Activated naive CD8-positive, alpha-beta T cell (primary cell): Measurements from ENCODE around the gene HOXB6.

Experiments
- H3K27ac Mint-ChIP-seq: one replicate; pipeline ENCODE4 v1.8.0; 2021; ENCODE audit warnings: mixed read lengths
- H3K27me3 Mint-ChIP-seq: one replicate; pipeline ENCODE4 v1.8.0; 2021; ENCODE audit warnings: mixed read lengths
- H3K36me3 Mint-ChIP-seq: one replicate; pipeline ENCODE4 v1.8.0; 2021; ENCODE audit warnings: mixed read lengths
- H3K4me1 Mint-ChIP-seq: one replicate; pipeline ENCODE4 v1.8.0; 2021; ENCODE audit warnings: low read depth, mixed read lengths
- H3K4me3 Mint-ChIP-seq: one replicate; pipeline ENCODE4 v1.8.0; 2021; ENCODE audit warnings: mild to moderate bottlenecking, mixed read lengths
- H3K9me3 Mint-ChIP-seq: one replicate; pipeline ENCODE4 v1.8.0; 2021; ENCODE audit warnings: low read depth, mixed read lengths

HOXB6 gene

DNA sequence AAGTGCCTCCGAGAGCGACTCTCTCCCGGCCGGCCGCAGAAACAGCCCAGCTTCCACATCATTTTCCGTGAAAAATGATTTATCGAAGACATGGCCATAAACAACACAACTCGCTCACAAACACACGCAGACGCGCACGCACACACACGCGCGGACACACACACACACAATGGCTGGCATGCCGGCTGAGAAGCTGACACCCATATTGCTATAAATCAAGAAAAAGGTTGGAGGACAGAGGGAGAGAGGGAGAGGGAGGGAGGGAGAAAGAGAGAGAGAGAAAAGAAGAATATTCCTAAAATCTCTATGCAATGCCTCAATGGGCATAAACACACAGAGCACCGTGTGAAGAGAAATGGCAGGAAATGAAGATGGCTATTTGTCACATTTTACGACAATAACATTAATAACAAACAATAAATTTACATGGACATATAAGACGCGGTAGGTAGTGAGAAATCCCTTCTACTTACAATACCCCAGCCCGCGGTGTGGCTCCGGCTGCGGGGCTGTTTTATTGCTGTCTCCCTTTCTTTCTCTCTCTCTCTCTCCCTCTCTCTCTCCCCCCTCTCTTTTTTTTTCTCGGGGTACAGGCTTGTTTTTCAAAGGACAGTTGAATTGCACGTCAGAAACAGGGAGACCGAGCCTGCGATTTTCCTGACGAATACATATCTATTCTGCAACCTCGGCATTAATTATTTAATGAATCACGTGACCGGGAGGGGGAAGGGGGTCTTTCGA, 36.1 kb downstream of the HOXB6 start:
- Mint-ChIP-seq H3K4me3 (peak overlapping the region; percentile 44), H3K27me3 (peaks cover 9% of the 10 kb centered on the region), H3K9me3 (no peaks in the 10 kb centered on the region), H3K4me1 (peaks cover 7% of the 10 kb centered on the region), H3K36me3 (no peaks in the 10 kb centered on the region), H3K27ac (no peak overlapping the region)

DNA sequence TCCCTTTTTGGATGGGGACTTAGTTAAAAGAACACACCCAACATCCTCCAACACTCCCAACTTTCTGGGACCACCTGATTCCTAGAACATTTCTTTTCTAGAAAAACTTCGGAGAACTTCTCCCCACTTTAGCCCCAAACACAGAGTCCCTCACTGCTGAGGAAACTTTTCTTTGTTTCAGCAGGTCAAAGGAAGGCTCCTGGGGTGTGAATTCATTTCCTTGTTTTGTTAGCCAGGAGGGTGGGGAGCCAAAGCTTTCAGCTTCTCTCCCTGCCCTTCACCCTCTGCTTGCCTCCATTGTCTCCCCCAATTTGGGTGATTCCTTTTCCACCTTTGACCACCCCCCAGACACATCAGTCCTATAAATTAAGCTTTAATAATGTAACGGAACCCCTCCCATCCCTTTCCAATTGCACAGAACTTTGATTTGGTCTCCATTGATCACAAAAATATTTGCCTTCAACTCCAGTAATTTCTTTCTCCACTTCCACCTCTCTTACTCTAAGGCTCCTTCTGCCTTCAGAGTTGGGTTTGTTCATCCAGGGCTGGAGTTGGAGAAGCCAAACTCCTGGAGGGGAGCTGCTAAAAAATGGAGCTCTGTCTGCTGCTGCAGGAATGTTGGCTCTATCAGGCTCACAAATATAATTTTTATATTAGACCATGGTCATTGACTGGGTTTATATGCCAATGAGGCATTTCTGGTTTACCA, 37.0 kb downstream of the HOXB6 start:
- H3K36me3 Mint-ChIP-seq: no peaks in the 10 kb centered on the region
- H3K27ac Mint-ChIP-seq: no peak overlapping the region
- no peaks in the 10 kb centered on the region for H3K9me3 Mint-ChIP-seq
- peaks cover 8% of the 10 kb centered on the region for H3K4me1 Mint-ChIP-seq
- peaks cover 9% of the 10 kb centered on the region for H3K27me3 Mint-ChIP-seq
- H3K4me3 Mint-ChIP-seq: no peak overlapping the region

DNA sequence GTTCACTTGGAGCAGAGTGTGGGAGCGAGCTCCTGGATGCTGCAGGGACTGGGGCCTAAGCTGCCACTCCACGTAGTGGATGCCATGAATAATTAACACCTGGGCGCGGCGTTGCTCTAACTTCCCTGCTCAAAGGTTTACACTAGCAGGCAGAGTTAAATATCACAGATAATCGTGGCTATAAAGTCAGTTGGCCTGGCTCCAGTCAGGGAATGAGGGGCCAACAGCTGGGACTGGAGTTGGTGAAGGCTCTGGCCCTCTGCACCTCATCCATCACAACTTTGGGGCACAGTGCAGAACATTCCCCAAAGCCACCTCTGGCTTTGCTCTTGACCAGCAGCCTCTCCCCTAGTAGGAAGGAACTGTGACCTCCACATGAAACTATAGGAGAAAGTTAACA, 37.6 kb downstream of the HOXB6 start:
- peaks cover 13% of the 10 kb centered on the region for H3K27me3 Mint-ChIP-seq
- no peaks in the 10 kb centered on the region for H3K9me3 Mint-ChIP-seq
- H3K27ac Mint-ChIP-seq: no peak overlapping the region
- H3K4me1 Mint-ChIP-seq: peaks cover 8% of the 10 kb centered on the region
- H3K36me3 Mint-ChIP-seq: no peaks in the 10 kb centered on the region
- H3K4me3 Mint-ChIP-seq: no peak overlapping the region

DNA sequence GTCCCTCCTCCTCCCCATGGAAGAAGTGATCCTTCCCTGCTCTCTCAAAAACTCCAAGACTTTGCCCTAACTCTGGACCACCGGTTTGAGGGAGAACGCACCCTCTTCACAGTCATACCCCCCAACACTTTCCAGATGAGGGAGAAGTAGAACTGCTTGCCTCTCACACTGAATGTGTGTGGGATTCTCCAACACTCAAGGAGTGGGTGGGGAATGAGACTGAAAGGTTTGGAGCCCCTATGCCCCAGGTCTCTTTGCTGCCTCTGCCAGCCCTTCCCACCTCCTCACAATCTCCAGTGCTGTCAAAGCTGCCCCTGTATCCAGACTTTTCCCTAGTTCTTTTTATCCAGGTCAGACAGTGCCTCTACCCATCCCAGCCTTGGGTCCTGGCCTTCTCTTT, 38.1 kb downstream of the HOXB6 start:
- no peak overlapping the region for H3K4me3 Mint-ChIP-seq
- H3K4me1 Mint-ChIP-seq: peaks cover 9% of the 10 kb centered on the region
- H3K27ac Mint-ChIP-seq: no peak overlapping the region
- no peaks in the 10 kb centered on the region for H3K9me3 Mint-ChIP-seq
- H3K36me3 Mint-ChIP-seq: no peaks in the 10 kb centered on the region
- H3K27me3 Mint-ChIP-seq: peaks cover 13% of the 10 kb centered on the region

DNA sequence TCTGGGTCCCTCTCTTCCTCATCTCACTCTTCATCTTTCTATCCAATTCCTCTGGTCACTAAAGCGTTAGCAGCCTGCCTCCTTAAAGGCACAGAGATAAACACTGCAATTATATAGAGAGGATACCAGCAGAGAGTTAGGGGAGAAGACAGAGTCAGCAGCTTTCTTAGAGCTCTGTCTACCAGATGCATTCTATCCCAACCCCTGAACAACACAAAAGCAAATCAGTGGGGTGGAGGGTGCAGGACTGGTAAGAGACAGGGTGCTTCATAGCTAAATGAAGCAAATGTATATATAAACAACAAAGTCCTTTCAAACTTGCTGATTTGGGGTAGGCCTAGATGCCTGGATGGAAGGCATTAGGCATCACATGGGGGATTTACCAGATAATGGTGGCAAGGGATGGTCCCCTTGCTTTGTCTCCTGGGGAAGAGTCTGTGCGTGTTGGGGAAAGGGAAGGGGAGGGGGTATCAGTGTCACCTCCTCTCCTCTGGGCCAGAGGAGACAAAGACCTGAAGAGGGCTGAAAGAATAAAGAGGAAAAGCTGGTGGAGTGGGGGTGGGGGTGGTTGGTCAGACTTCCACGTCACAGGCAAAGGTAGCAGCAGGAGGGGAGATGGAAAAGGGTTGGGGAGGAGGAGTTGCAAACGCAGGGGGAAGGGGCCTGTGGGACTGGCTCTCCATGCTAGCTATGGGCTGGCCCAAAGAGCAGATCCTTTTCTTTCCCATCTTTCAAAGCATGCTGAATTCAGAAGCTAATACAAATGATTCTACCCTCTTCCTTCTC, 38.7 kb downstream of the HOXB6 start:
- Mint-ChIP-seq H3K36me3 (no peaks in the 10 kb centered on the region), H3K27ac (no peak overlapping the region), H3K9me3 (no peaks in the 10 kb centered on the region), H3K4me3 (no peak overlapping the region), H3K4me1 (peaks cover 10% of the 10 kb centered on the region), H3K27me3 (peaks cover 13% of the 10 kb centered on the region)

DNA sequence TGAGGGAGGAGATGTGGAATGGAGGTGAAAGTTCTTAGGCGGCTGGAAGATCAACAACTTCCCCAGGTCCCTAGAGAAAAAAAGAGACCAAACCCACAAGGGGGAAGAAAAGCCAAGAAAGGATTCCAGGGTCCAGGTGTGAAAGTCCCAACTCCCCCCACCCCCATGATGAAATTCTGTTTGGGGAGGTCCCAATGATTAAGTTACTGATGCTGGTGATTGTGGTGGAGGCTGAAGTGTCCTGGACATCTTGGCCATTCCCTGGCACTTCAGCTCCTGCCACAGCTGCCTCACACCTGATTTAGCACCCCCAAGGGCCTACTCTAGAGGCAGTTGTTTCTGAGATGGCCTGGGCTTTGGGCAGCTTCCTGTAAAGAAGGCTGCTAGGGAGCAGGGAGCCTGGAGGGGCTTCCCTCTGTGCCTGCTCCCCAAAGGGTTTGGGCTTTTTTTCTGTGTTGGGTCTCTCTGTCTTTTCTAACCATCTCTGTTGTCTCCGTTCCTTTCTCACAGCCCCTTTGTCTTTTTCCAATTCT, 39.7 kb downstream of the HOXB6 start:
- H3K4me3 Mint-ChIP-seq: peak overlapping the region; percentile 64
- peaks cover 13% of the 10 kb centered on the region for H3K27me3 Mint-ChIP-seq
- no peaks in the 10 kb centered on the region for H3K36me3 Mint-ChIP-seq
- no peaks in the 10 kb centered on the region for H3K9me3 Mint-ChIP-seq
- H3K27ac Mint-ChIP-seq: no peak overlapping the region
- H3K4me1 Mint-ChIP-seq: peaks cover 10% of the 10 kb centered on the region

DNA sequence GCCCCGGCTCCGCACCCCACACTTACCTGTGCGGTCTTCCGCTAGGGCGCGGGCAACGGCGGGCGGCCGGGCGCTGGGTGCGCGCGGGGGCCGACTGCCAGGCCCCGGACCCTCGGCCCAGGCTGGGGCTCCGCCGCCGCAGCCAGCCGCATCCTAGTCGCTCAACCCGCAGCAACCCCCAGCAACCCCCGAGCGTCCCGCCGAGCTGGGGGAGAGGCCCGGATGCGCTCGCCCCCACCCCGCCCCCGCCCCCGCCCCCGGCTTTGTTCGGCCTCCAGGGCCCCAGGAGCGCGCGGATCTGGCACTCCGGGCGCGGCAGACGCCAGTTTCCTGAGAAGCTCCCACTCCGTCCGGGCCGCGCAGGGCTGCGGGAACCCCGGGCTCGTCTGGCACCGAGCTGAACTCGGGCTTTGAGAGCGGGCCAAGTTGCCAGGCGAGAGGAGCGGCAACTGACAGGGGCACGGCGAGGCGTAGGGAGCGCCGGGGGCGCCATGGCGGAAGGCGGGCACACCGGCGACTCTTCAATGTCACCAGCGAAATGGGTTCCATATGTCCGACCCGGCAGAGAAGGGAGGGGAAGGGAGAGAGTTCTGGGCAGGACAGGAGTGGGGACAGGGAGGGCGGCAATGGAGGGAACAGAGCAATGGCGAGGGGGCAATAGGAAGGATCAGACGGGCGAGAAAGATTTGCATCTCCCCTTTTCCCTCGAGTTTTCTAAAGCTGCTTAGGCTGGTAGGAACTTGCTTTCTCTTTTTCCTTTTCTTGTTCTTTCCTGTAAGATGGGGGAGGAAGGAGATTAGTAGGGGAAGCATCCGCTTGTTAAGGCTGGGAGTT, 40.4 kb downstream of the HOXB6 start:
- Mint-ChIP-seq H3K4me1 (peaks cover 10% of the 10 kb centered on the region), H3K4me3 (peak overlapping the region; percentile 64), H3K27me3 (peaks cover 13% of the 10 kb centered on the region), H3K36me3 (no peaks in the 10 kb centered on the region), H3K27ac (no peak overlapping the region), H3K9me3 (no peaks in the 10 kb centered on the region)

DNA sequence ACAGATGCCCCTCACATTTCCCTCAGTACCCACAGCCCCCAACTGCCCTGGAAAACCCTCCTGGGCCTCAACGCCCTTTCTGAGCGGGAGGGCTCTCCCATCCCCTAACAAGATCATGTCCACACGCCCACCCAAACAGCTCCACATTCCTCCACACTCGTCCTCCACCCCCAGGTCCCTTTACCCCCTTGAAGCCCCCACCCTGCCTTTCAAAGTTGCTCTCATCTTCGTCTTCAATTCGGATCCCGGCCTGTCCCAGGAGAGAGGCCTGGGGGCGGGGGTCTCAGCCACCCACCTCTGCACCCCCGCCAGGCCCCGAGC, 41.0 kb downstream of the HOXB6 start:
- no peak overlapping the region for H3K27ac Mint-ChIP-seq
- peaks cover 13% of the 10 kb centered on the region for H3K27me3 Mint-ChIP-seq
- H3K4me1 Mint-ChIP-seq: peaks cover 10% of the 10 kb centered on the region
- H3K4me3 Mint-ChIP-seq: peak overlapping the region; percentile 59
- no peaks in the 10 kb centered on the region for H3K36me3 Mint-ChIP-seq
- H3K9me3 Mint-ChIP-seq: no peaks in the 10 kb centered on the region

DNA sequence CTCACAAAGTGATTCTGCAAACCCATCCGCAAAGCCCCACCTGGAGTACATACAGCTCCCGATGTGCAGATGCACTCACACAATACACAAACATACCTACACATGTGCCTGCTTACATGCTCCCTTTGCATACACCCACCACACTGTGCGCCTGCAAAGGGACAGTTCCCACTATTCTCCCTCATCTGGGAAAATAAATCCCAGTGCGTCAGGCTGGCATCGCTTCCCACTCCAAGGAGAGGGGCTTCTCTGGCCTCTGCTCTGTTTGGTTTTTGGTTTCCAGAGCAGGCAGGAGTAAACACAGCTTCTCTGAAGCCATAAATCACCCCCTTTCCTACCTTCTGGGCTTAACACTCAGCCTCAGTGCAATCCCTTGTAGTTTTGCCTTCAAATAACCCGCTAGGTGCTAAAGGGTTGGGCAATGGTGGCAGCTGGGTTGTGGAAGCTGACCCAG, 41.4 kb downstream of the HOXB6 start:
- Mint-ChIP-seq H3K27me3 (peaks cover 13% of the 10 kb centered on the region), H3K9me3 (no peaks in the 10 kb centered on the region), H3K4me3 (peak overlapping the region; percentile 59), H3K36me3 (no peaks in the 10 kb centered on the region), H3K4me1 (peaks cover 7% of the 10 kb centered on the region), H3K27ac (no peak overlapping the region)

DNA sequence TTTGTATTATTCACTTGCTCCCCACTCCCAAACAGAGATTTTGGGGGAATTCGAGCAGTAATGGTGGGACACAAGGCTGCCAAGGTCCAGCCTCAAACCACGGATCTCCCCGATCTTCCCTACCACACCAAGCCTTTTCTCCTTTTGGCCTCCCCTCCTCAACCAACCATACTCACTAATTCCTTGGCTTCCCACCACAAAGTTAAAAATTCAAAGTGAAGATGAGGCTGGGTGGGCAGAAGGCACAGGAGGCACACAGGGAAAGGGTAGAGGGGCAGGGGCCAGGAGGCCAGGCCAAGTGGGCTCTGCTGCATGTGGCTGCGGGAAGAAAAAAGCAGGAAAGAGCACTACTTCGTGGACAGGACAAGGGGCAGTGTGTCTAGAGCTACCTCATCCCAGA, 41.9 kb downstream of the HOXB6 start:
- Mint-ChIP-seq H3K27ac (no peak overlapping the region), H3K9me3 (no peaks in the 10 kb centered on the region), H3K36me3 (no peaks in the 10 kb centered on the region), H3K4me3 (no peak overlapping the region), H3K27me3 (peaks cover 11% of the 10 kb centered on the region), H3K4me1 (peaks cover 5% of the 10 kb centered on the region)

DNA sequence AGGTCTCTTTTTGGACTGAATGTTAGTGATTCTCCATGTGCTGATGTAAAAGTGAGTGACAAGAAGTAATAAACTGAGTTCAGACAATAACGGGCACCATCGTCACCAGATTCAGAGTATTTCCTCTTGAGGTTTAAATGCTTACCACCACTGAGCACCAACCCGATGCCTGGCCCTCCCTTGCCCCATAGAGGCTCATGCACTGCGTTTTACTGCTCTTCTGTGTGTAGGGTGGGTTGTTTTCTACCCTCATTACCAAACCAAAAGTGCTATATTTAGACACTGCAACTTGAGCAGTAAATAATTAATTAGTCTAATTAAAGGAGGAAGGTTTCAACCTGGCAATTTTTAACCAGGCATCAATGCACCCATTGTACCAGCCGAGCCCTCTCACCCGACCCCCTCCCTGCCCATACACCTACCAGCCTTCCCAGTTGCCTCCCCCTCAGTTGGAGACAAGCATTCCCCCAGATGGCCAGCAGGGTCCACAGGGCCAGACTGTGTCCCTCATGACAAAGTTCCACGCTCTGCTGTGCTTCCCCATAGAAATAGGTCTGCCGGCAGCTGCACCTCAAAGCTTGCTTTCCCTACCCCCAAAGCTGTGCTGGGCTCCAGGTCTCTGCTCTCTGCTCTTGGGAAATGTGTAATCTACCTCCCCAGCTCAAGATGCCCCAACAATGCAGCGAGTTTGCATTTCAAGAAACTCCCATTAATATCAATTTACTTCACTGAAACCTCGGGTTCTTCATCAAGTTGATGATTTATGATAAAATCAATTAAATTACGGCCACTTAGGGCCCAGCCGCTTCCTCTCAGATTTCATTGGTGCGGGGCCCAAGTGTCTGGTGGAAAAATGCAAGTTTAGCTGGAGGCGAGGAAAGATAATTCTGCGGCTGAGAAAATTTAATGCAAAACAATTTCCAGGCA, 42.6 kb downstream of the HOXB6 start:
- Mint-ChIP-seq H3K27ac (no peak overlapping the region), H3K4me1 (peaks cover 5% of the 10 kb centered on the region), H3K4me3 (no peak overlapping the region), H3K36me3 (no peaks in the 10 kb centered on the region), H3K9me3 (no peaks in the 10 kb centered on the region), H3K27me3 (peaks cover 11% of the 10 kb centered on the region)

DNA sequence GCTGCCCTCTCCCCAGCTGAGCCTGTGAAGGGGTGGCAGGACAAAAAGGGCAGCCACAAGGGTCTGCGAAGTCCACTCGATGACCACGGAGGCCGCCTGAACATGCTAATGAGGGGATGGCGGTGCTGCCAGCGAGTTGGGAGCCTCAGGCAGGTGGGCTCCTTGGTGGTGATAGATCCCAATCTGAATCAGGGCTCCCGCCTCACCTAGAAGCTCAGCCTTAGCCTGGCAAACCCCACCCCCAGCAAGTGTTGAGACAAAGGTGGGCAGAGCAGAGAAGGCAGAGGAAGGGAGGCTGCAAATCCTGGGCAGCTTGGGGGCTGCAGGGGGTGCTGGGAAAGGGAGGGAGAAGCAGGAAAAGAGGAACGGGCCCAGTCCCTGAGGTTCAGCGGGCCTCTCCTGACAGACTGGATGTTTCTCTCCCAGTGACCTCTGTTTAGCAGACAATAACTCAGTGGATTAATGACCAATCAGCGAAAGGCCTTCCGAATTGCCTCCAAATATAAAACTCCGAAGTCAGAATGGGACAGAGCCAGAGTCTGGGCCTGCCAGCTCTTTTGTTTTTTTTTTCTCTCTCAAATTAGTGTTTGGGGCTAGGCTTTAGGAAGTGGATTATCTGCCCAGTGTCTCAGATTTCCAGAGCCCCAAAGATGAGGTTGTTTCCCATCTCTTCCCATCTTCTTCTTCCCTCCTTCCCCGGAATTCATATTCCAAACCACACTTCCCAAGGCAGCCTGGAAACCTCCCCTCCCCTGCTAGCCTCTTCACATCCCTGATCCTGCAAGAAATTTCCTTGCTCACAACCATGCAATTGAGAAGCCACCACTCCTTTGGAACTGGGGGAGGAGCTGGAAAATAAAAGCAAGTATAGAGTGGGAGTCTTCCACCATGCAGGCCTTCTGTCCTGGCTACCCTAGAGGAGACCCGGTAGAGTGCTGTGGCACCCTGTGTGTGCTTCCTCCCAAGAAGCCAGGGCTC, 44.7 kb downstream of the HOXB6 start:
- Mint-ChIP-seq H3K27ac (no peak overlapping the region), H3K9me3 (no peaks in the 10 kb centered on the region), H3K4me1 (peaks cover 9% of the 10 kb centered on the region), H3K27me3 (peaks cover 14% of the 10 kb centered on the region), H3K36me3 (no peaks in the 10 kb centered on the region), H3K4me3 (no peak overlapping the region)
